HCT116 (cell line): ENCODE data around the gene GNAT2. TPM values are rescaled to one million over a fixed set of nuclear protein-coding genes. Genes with fewer than 3 reads are reported as not detected.

ENCODE experiments used
- ATAC-seq: fragments of 200-7000 bp; cut with Tn5 transposase; 2 replicates; pipeline ENCODE4 v1.9.1; 2020; ENCODE audit warnings: mild to moderate bottlenecking, moderate library complexity
- BruUV-seq: library from RNA; stranded (reverse); fragments of 400-500 nt; replicated peaks from 2 replicates; lab custom pipeline; 2021; lab: Mats Ljungman, UMichigan
- CTCF ChIA-PET: fragments of 300-600 bp; sonication (Branson Sonifier 250); formaldehyde crosslinking; loops from one replicate; lab custom pipeline; 2021; ENCODE audit warnings: antibody characterized with exemption; lab: Charles Lee
- POLR2A ChIA-PET: fragments of 300-600, 350-600 bp; sonication (Branson Sonifier 250); formaldehyde crosslinking; loops from one replicate; lab custom pipeline; 2021; ENCODE audit warnings: antibody characterized with exemption; lab: Charles Lee
- RAD21 ChIA-PET, 2 experiments: fragments of 300-600 bp; sonication (Branson Sonifier 250); formaldehyde crosslinking; loops; one replicate each; lab custom pipeline; 2023; ENCODE audit warnings: low total read pairs in 2 of 2; ENCODE audit not compliant: uncharacterized antibody in 2 of 2, unreplicated experiment in 2 of 2, low non-redundant PET in 1 of 2; lab: Charles Lee
- DNase-seq: peaks from one replicate; pipeline ENCODE4 v3.0.0-alpha.2; 2010; ENCODE audit warnings: low read depth, low spot score
- H2AFZ ChIP-seq: fragments of 200-600 bp; shearing (Covaris generic), sonication (generic); 2 replicates; pipeline ENCODE4 v1.6.1; 2017; ENCODE audit warnings: low read depth, mixed run types, mixed read lengths, antibody characterized with exemption, low read length; ENCODE audit not compliant: poor library complexity, severe bottlenecking
- H3K27ac ChIP-seq: 2 replicates; pipeline ENCODE4 v1.5.1; 2012; ENCODE audit warnings: low read depth, low read length
- H3K27me3 ChIP-seq: fragments of 200-600 bp; sonication (generic); 2 replicates; pipeline ENCODE4 v1.6.1; 2016; ENCODE audit warnings: mixed run types, low read length, mixed read lengths; ENCODE audit not compliant: insufficient read depth
- H3K36me3 ChIP-seq, 2 experiments: fragments of 200-500 bp in 1 of 2; fragments of 200-600 bp in 1 of 2; sonication (Bioruptor generic) in 1 of 2; sonication (generic) in 1 of 2; 2 replicates each; pipeline versions ENCODE4 v1.5.1 to v1.6.1; 2014 to 2016; ENCODE audit warnings: low read length in 2 of 2, inconsistent platforms in 1 of 2, mixed read lengths in 1 of 2, mixed run types in 1 of 2; ENCODE audit not compliant: insufficient read depth in 2 of 2, control insufficient read depth in 1 of 2
- H3K4me1 ChIP-seq, 2 experiments: fragments of 200-600 bp in 1 of 2; sonication (generic) in 1 of 2; 2 replicates each; pipeline versions ENCODE4 v1.5.1 to v1.6.1; 2012 to 2017; ENCODE audit warnings: low read length in 2 of 2, inconsistent platforms in 1 of 2, mild to moderate bottlenecking in 1 of 2, mixed read lengths in 1 of 2, mixed run types in 1 of 2, moderate library complexity in 1 of 2; ENCODE audit not compliant: insufficient read depth in 2 of 2, control insufficient read depth in 1 of 2
- H3K4me2 ChIP-seq: fragments of 200-600 bp; sonication (generic); 2 replicates; pipeline ENCODE4 v1.6.1; 2017; ENCODE audit warnings: mixed run types, low read length, mixed read lengths
- H3K4me3 ChIP-seq, 2 experiments: fragments of 200-600 bp in 1 of 2; sonication (generic) in 1 of 2; replicated peaks in 1 of 2; 2 replicates each; pipeline ENCODE4 v1.5.1; 2011 to 2016; ENCODE audit warnings: low read length in 2 of 2, control low read depth in 1 of 2, low read depth in 1 of 2, mild to moderate bottlenecking in 1 of 2, mixed read lengths in 1 of 2, mixed run types in 1 of 2
- H3K79me2 ChIP-seq: fragments of 200-600 bp; sonication (generic); 2 replicates; pipeline ENCODE4 v1.6.1; 2017; ENCODE audit warnings: mild to moderate bottlenecking, mixed run types, low read length, moderate library complexity, mixed read lengths; ENCODE audit not compliant: insufficient read depth
- H3K9ac ChIP-seq: fragments of 200-600 bp; sonication (generic); 2 replicates; pipeline ENCODE4 v1.6.1; 2016; ENCODE audit warnings: low read length, mixed read lengths
- H3K9me2 ChIP-seq: fragments of 200-600 bp; sonication (generic), shearing (Covaris generic); 2 replicates; pipeline ENCODE4 v1.6.1; 2017; ENCODE audit warnings: mixed run types, mild to moderate bottlenecking, moderate library complexity; ENCODE audit not compliant: insufficient read depth
- H3K9me3 ChIP-seq, 2 experiments: fragments of 200-500 bp in 1 of 2; fragments of 200-600 bp in 1 of 2; sonication (Bioruptor generic) in 1 of 2; sonication (generic) in 1 of 2; 2 replicates each; pipeline ENCODE4 v1.6.1; 2014 to 2017; ENCODE audit warnings: low read length in 2 of 2, mixed read lengths in 2 of 2, inconsistent platforms in 1 of 2, low read depth in 1 of 2, mild to moderate bottlenecking in 1 of 2, mixed run types in 1 of 2, moderate library complexity in 1 of 2; ENCODE audit not compliant: control insufficient read depth in 1 of 2, insufficient read depth in 1 of 2
- H4K20me1 ChIP-seq: fragments of 200-600 bp; sonication (generic), shearing (Covaris generic); 2 replicates; pipeline ENCODE4 v1.6.1; 2017; ENCODE audit warnings: mixed run types, mild to moderate bottlenecking, moderate library complexity; ENCODE audit not compliant: insufficient read depth
- CBX3 ChIP-seq: IDR thresholded peaks from 2 replicates; pipeline ENCODE4 v1.6.1; 2012; ENCODE audit warnings: low read depth
- CEBPB ChIP-seq: IDR thresholded peaks from 2 replicates; pipeline ENCODE4 v1.6.1; 2012; ENCODE audit warnings: low read depth
- EGR1 ChIP-seq: IDR thresholded peaks from 2 replicates; pipeline ENCODE4 v1.6.1; 2012; ENCODE audit warnings: low read depth
- EZH2 ChIP-seq: fragments of 200-600 bp; sonication (generic); IDR thresholded peaks from 2 replicates; pipeline ENCODE4 v1.6.1; 2017; ENCODE audit warnings: antibody characterized with exemption, mixed run types
- FOSL1 ChIP-seq: IDR thresholded peaks from 2 replicates; pipeline ENCODE4 v1.6.1; 2012; ENCODE audit warnings: low read depth
- JUND ChIP-seq: IDR thresholded peaks from 2 replicates; pipeline ENCODE4 v1.6.1; 2012
- POLR2AphosphoS5 ChIP-seq: IDR thresholded peaks from 2 replicates; pipeline ENCODE4 v1.6.1; 2011; ENCODE audit warnings: mild to moderate bottlenecking, low read depth, low read length, moderate library complexity
- RAD21 ChIP-seq: IDR thresholded peaks from 2 replicates; pipeline ENCODE4 v1.6.1; 2012; ENCODE audit warnings: low read depth, mild to moderate bottlenecking
- REST ChIP-seq: IDR thresholded peaks from 2 replicates; pipeline ENCODE4 v1.6.1; 2012; ENCODE audit warnings: low read depth
- SP1 ChIP-seq: IDR thresholded peaks from 2 replicates; pipeline ENCODE4 v1.6.1; 2012; ENCODE audit warnings: low read depth
- TCF7L2 ChIP-seq: IDR thresholded peaks from 2 replicates; pipeline ENCODE4 v1.7.0; 2011; ENCODE audit warnings: borderline replicate concordance, inconsistent platforms; ENCODE audit not compliant: insufficient read depth, insufficient read length; ENCODE audit errors: extremely low read depth
- ZFX ChIP-seq: fragments of 450-650 bp; IDR thresholded peaks from 2 replicates; pipeline ENCODE4 v1.6.1; 2017
- intact Hi-C: fragments of 100-400 bp; cut with micrococcal nuclease; formaldehyde crosslinking; loops from 2 replicates; pipeline ENCODE4 v1.10.0; 2022
- total RNA-seq: library from RNA; stranded (reverse); gene quantifications from one replicate; pipeline ENCODE4 v1.2.1, GENCODE V29; 2021; ENCODE audit not compliant: unreplicated experiment
- TF ChIP-seq, protein P1 (sequence below): IDR thresholded peaks from 2 replicates; pipeline ENCODE4 v1.6.1; 2012

Gene GNAT2
- total RNA-seq, 1 experiment from 2014 or later = 0.76 TPM

GRCh38 chr1:109624201-109625010 lies 5.0 kb upstream of the GNAT2 start:
- POLR2A ChIA-PET = no interaction called here
- Histone ChIP-seq H3K9me2 (no peaks in the 10 kb centered on the region), H2AFZ (no peak overlapping the region), H3K4me3 (no peak overlapping the region)
- ATAC-seq (no peak), DNase-seq (no peak)
- no TSS peak for BruUV-seq
- TF ChIP-seq EGR1 = no peak
- no peak for TF ChIP-seq JUND
- TF ChIP-seq REST = no peak
- TF ChIP-seq FOSL1 = no peak
- no peak for TF ChIP-seq ZFX
- no peak for TF ChIP-seq CEBPB
- no peak for TF ChIP-seq EZH2
- TF ChIP-seq TCF7L2 = no peak
- no peak for TF ChIP-seq RAD21
- TF ChIP-seq POLR2AphosphoS5 = no peak
- TF ChIP-seq, protein P1, sequence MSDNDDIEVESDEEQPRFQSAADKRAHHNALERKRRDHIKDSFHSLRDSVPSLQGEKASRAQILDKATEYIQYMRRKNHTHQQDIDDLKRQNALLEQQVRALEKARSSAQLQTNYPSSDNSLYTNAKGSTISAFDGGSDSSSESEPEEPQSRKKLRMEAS = no peak
- no peak for TF ChIP-seq SP1
- no peak for TF ChIP-seq CBX3
- TF ChIP-seq, all 23 proteins: peak for 0
- Histone ChIP-seq H3K4me2 (no peak overlapping the region), H3K79me2 (peaks cover 53% of the 10 kb centered on the region), H3K9me3 (no peaks in the 10 kb centered on the region), H3K27me3 (no peaks in the 10 kb centered on the region), H3K27ac (no peak overlapping the region), H3K4me1 (peaks cover 13 to 28% of the 10 kb centered on the region in 2 experiments; a peak in 3 of 4 replicates), H4K20me1 (no peaks in the 10 kb centered on the region), H3K9ac (no peak overlapping the region), H3K36me3 (peaks cover 0 to 11% of the 10 kb centered on the region in 2 experiments; a peak in 2 of 4 replicates)
- ChIA-PET CTCF (interaction anchor here (1.8 kb wide), 1 partner anchor 15 kb away, joined by 7 read pairs; no protein-coding TSS in a partner anchor), RAD21 (no interaction called here)
- intact Hi-C loops = no loop called here
